ENCODE results near the gene TRIM67.
"Not testable (repeated sequence)": the region's sequence is repeated elsewhere in the genome, so short reads cannot be mapped to it uniquely, and the experiment has no call there.

DNA sequence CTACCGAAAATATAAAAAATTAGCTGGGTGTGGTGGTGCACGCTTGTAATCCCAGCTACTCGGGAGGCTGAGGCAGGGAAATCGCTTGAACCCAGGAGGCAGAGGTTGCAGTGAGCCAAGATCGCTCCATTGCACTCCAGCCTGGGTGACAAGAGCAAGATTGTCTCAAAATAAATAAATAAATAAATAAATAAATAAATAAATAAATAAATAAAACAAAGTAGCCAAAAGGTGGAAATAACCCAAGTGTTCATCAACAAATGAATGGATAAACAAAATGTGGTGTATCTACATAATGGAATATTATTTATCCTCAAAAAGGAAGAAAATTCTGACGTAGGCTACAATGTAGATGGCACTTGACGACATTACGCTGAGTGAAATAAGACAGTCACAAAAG lies 29.3 kb upstream of the TRIM67 start:
- TF ChIP-seq CTCF, EP300, POLR2AphosphoS5 (IDR thresholded peaks at IDR 0.05): not testable (repeated sequence)
